NCI-H2029 treated with DMSO at 0.1 percent for 48 hours (cell line): ENCODE measurements around the gene LGR6.
"Not testable (repeated sequence)": the region's sequence is repeated elsewhere in the genome, so short reads cannot be mapped to it uniquely, and the experiment has no call there.

ENCODE experiments used
- DNase-seq: peaks from one replicate; lab custom pipeline; 2025; lab: John Stamatoyannopoulos, UW

The LGR6 gene

GRCh38 chr1:202242080-202242419 lies 48.5 kb downstream of the LGR6 start:
- no peak for DNase-seq

GRCh38 chr1:202243006-202243405 lies 49.4 kb downstream of the LGR6 start:
- no peak for DNase-seq

- DNase-seq = no peak
Observed at GRCh38 chr1:202244841-202245261, 51.3 kb downstream of the LGR6 start.

- DNase-seq = no peak
Observed at GRCh38 chr1:202245391-202245790, 51.8 kb downstream of the LGR6 start.

- no peak for DNase-seq
Observed at GRCh38 chr1:202247104-202247503, 53.5 kb downstream of the LGR6 start.

GRCh38 chr1:202247837-202248795 lies 54.5 kb downstream of the LGR6 start:
- DNase-seq = no peak

- no peak for DNase-seq
Observed at GRCh38 chr1:202248861-202249260, 55.3 kb downstream of the LGR6 start.

GRCh38 chr1:202249436-202249835 lies 55.8 kb downstream of the LGR6 start:
- DNase-seq = no peak

GRCh38 chr1:202249846-202250245 lies 56.2 kb downstream of the LGR6 start:
- DNase-seq = no peak

- no peak for DNase-seq
Observed at GRCh38 chr1:202250982-202251381, 57.4 kb downstream of the LGR6 start.

GRCh38 chr1:202251424-202252256 lies 58.0 kb downstream of the LGR6 start:
- DNase-seq = no peak

GRCh38 chr1:202252271-202252670 lies 58.7 kb downstream of the LGR6 start:
- DNase-seq = no peak

GRCh38 chr1:202254454-202255252 lies 61.1 kb downstream of the LGR6 start:
- DNase-seq = no peak

GRCh38 chr1:202255343-202255742 lies 61.7 kb downstream of the LGR6 start:
- DNase-seq = no peak

GRCh38 chr1:202259705-202260104 lies 66.1 kb downstream of the LGR6 start:
- DNase-seq = no peak

GRCh38 chr1:202261209-202261958 lies 67.8 kb downstream of the LGR6 start:
- not testable (repeated sequence) for DNase-seq

GRCh38 chr1:202263628-202264027 lies 70.0 kb downstream of the LGR6 start:
- no peak for DNase-seq

- no peak for DNase-seq
Observed at GRCh38 chr1:202264300-202264699, 70.7 kb downstream of the LGR6 start.

- DNase-seq = no peak
Observed at GRCh38 chr1:202264726-202265125, 71.1 kb downstream of the LGR6 start.

GRCh38 chr1:202266061-202266765 lies 72.6 kb downstream of the LGR6 start:
- DNase-seq = no peak

- no peak for DNase-seq
Observed at GRCh38 chr1:202268032-202268431, 74.4 kb downstream of the LGR6 start.
